K562 (cell line): ENCODE results near the gene ARPC4. TPM values are rescaled to one million over a fixed set of nuclear protein-coding genes. Genes with fewer than 3 reads are reported as not detected.

Source experiments
- AFF4 ChIP-seq: sonication (generic); formaldehyde crosslinking; IDR thresholded peaks from 2 replicates; pipeline ENCODE4 v1.8.0; 2023; ENCODE audit warnings: mild to moderate bottlenecking, missing genetic modification reagents
- CBFA2T2 ChIP-seq: fragments of 450-650 bp; conservative IDR thresholded peaks from 2 replicates; pipeline ENCODE4 v1.6.1; 2017; ENCODE audit warnings: mild to moderate bottlenecking
- CHD2 ChIP-seq: IDR thresholded peaks from 2 replicates; pipeline ENCODE4 v1.6.1; 2011; ENCODE audit warnings: low read depth, low read length
- CREB5 ChIP-seq: fragments of 250-450 bp; sonication (Bioruptor Pico); IDR thresholded peaks from 2 replicates; pipeline ENCODE4 v1.5.0; 2020; ENCODE audit warnings: mild to moderate bottlenecking
- GATA2 ChIP-seq: sonication (generic); formaldehyde crosslinking; IDR thresholded peaks from 2 replicates; pipeline ENCODE4 v1.4.0; 2020; ENCODE audit warnings: mild to moderate bottlenecking, missing genetic modification reagents
- HDGF ChIP-seq: fragments of 450-650 bp; IDR thresholded peaks from 2 replicates; pipeline ENCODE4 v1.6.1; 2016
- ILF3 ChIP-seq: fragments of 450-650 bp; IDR thresholded peaks from 2 replicates; pipeline ENCODE4 v1.6.1; 2018; ENCODE audit warnings: antibody characterized with exemption, mild to moderate bottlenecking, moderate library complexity, borderline replicate concordance
- JUND ChIP-seq, 2 experiments: IDR thresholded peaks; 2 replicates in 1 of 2; 3 replicates in 1 of 2; pipeline ENCODE4 v1.6.1; 2011; ENCODE audit warnings: borderline replicate concordance in 2 of 2, low read depth in 2 of 2, low read length in 2 of 2, improper control_type of control experiment in 1 of 2, missing biosample characterization in 1 of 2, missing genetic modification characterization in 1 of 2, missing genetic modification reagents in 1 of 2
- NFIC ChIP-seq: fragments of 450-650 bp; IDR thresholded peaks from 2 replicates; pipeline ENCODE4 v1.6.1; 2017; ENCODE audit warnings: mild to moderate bottlenecking, inconsistent platforms
- PCBP2 ChIP-seq: fragments of 200-400 bp; formaldehyde crosslinking; IDR thresholded peaks from 2 replicates; pipeline ENCODE4 v1.6.1; 2018; ENCODE audit warnings: low read length, low read depth, mild to moderate bottlenecking, moderate library complexity; ENCODE audit not compliant: poor library complexity, severe bottlenecking
- RBM34 ChIP-seq: fragments of 200-400 bp; formaldehyde crosslinking; IDR thresholded peaks from 2 replicates; pipeline ENCODE4 v1.6.1; 2018; ENCODE audit warnings: low read length, borderline replicate concordance; ENCODE audit not compliant: insufficient read depth
- USF2 ChIP-seq: sonication (generic); formaldehyde crosslinking; IDR thresholded peaks from 2 replicates; pipeline ENCODE4 v1.5.0; 2020; ENCODE audit warnings: missing genetic modification reagents
- ZBTB11 ChIP-seq, 3 experiments: fragments of 200-800 bp in 1 of 3; fragments of 250-450 bp in 1 of 3; fragments of 450-650 bp in 1 of 3; sonication (Bioruptor Pico) in 1 of 3; sonication (Bioruptor generic) in 1 of 3; formaldehyde crosslinking in 1 of 3; IDR thresholded peaks; 2 replicates each; pipeline versions ENCODE4 v1.6.1 to v1.8.0; 2016 to 2022; ENCODE audit warnings: mild to moderate bottlenecking in 2 of 3, missing genetic modification characterization in 2 of 3, missing compliant biosample characterization in 1 of 3, moderate library complexity in 1 of 3
- ZBTB9 ChIP-seq: fragments of 450-650 bp; formaldehyde crosslinking; IDR thresholded peaks from 2 replicates; pipeline ENCODE4 v1.4.0; 2020; ENCODE audit warnings: mild to moderate bottlenecking, moderate library complexity
- ZFP30 ChIP-seq: fragments of 250-450 bp; sonication (Bioruptor Pico); IDR thresholded peaks from 2 replicates; pipeline ENCODE4 v1.8.0; 2022; ENCODE audit warnings: moderate library complexity, mild to moderate bottlenecking, inconsistent platforms, borderline replicate concordance
- ZNF274 ChIP-seq: IDR thresholded peaks from 2 replicates; pipeline ENCODE4 v1.6.1; 2011; ENCODE audit warnings: low read depth, mild to moderate bottlenecking, low read length, moderate library complexity, borderline replicate concordance
- polyA plus RNA-seq, 8 experiments: library from polyadenylated mRNA; depleted of rRNA in 4 of 8; stranded (reverse) in 5 of 8; unstranded in 3 of 8; fragments of >200 nt; fragmentation: Nextera tagmentation in 2 of 8; fragmentation: Illumina TruSeq in 1 of 8; extraction: Ambion mirVana in 2 of 8; extraction: Trizol in 1 of 8; gene quantifications; 2 replicates each; pipeline versions ENCODE4 v1.2.1 to v1.2.3, GENCODE V29; 2011 to 2014; ENCODE audit warnings: inconsistent platforms in 1 of 8, missing spikeins in 1 of 8
- total RNA-seq, 7 experiments: library from RNA; depleted of rRNA in 6 of 7; stranded (reverse); fragments of >200 nt in 6 of 7; fragmentation: Illumina TruSeq in 2 of 7; extraction: Trizol in 2 of 7; gene quantifications; 2 replicates each; pipeline versions ENCODE4 v1.2.1 to v1.2.3, GENCODE V29; 2011 to 2021; ENCODE audit warnings: low replicate concordance in 1 of 7

Gene ARPC4
- total and polyA plus RNA-seq, 9 of the 15 experiments (the other 6 are each of a cell fraction or from before 2014, with no cell fraction given) = 20.1 to 153 (median 119) TPM

- TF ChIP-seq USF2 (CRISPR knock-in tag) (peak; percentile 86), NFIC (no peak), CBFA2T2 (peak; percentile 20), ZNF274 (no peak), ZBTB9 (CRISPR knock-in tag) (no peak), HDGF (0 out of 2 replicates have a peak, but pooled peaks have one; percentile 81), ZBTB11 (CRISPR knock-in tag; IDR thresholded peaks at IDR 0.05) (0 out of 6 replicates have a peak, but pooled peaks of 1 of the 3 experiments have one; percentile 16), CREB5 (CRISPR knock-in tag) (no peak), RBM34 (no peak), ZFP30 (CRISPR knock-in tag) (no peak), ILF3 (no peak), PCBP2 (no peak), GATA2 (peak; percentile 84), CHD2 (no peak), JUND (IDR thresholded peaks at IDR 0.05; ENCODE audit: borderline replicate concordance, low read depth, low read length) (no peak), JUND (tag; IDR thresholded peaks at IDR 0.05; ENCODE audit: borderline replicate concordance, low read depth, low read length) (peak; percentile 35; the same call in 1 of the 3 replicates), AFF4 (CRISPR knock-in tag) (0 out of 2 replicates have a peak, but pooled peaks have one; percentile 14)
Observed at GRCh38 chr3:9785602-9786001, 7.3 kb upstream of the ARPC4 start (continued).
